HepG2 (cell line): Measurements from ENCODE around the gene HCFC2.

Experiments
- BHLHE40 ChIP-seq: IDR thresholded peaks from 2 replicates; pipeline ENCODE4 v1.6.1; 2011; ENCODE audit warnings: low read length, improper control_type of control experiment
- CREM ChIP-seq, 2 experiments: sonication (generic) in 1 of 2; formaldehyde crosslinking in 1 of 2; IDR thresholded peaks; 2 replicates each; pipeline versions ENCODE4 v1.4.0 to v1.6.1; 2016 to 2020; ENCODE audit warnings: antibody characterized with exemption in 1 of 2, mild to moderate bottlenecking in 1 of 2, missing genetic modification reagents in 1 of 2
- FOXM1 ChIP-seq: sonication (generic); formaldehyde crosslinking; IDR thresholded peaks from 2 replicates; pipeline ENCODE4 v1.5.0; 2020; ENCODE audit warnings: missing genetic modification reagents
- KLF16 ChIP-seq, 2 experiments: sonication (generic) in 1 of 2; formaldehyde crosslinking in 1 of 2; IDR thresholded peaks; 2 replicates each; pipeline versions ENCODE4 v1.6.1 to v1.8.0; 2016 to 2023; ENCODE audit warnings: missing genetic modification reagents in 2 of 2, missing compliant biosample characterization in 1 of 2
- POLR2G ChIP-seq: fragments of 200-400 bp; formaldehyde crosslinking; IDR thresholded peaks from 2 replicates; pipeline ENCODE4 v1.6.1; 2018; ENCODE audit warnings: mild to moderate bottlenecking, low read depth, low read length, moderate library complexity
- YY1 ChIP-seq: IDR thresholded peaks from 2 replicates; pipeline ENCODE4 v1.6.1; 2011; ENCODE audit warnings: low read length, low read depth, moderate library complexity, mild to moderate bottlenecking; ENCODE audit not compliant: insufficient read depth, insufficient replicate concordance
- ZBTB7A ChIP-seq: sonication (generic); formaldehyde crosslinking; IDR thresholded peaks from 2 replicates; pipeline ENCODE4 v1.8.0; 2022; ENCODE audit warnings: mild to moderate bottlenecking, missing genetic modification reagents
- TF ChIP-seq, protein P1 (sequence below): sonication (generic); formaldehyde crosslinking; IDR thresholded peaks from 2 replicates; pipeline ENCODE4 v1.5.0; 2020; ENCODE audit warnings: mild to moderate bottlenecking, missing genetic modification reagents, moderate library complexity
- TF ChIP-seq, protein P2 (sequence below): sonication (generic); formaldehyde crosslinking; IDR thresholded peaks from 2 replicates; pipeline ENCODE4 v1.4.0; 2020; ENCODE audit warnings: missing genetic modification reagents, mild to moderate bottlenecking, borderline replicate concordance
- TF ChIP-seq, protein P3 (sequence below): sonication (generic); formaldehyde crosslinking; IDR thresholded peaks from 2 replicates; pipeline ENCODE4 v1.4.0; 2020; ENCODE audit warnings: missing genetic modification reagents, borderline replicate concordance

DNA sequence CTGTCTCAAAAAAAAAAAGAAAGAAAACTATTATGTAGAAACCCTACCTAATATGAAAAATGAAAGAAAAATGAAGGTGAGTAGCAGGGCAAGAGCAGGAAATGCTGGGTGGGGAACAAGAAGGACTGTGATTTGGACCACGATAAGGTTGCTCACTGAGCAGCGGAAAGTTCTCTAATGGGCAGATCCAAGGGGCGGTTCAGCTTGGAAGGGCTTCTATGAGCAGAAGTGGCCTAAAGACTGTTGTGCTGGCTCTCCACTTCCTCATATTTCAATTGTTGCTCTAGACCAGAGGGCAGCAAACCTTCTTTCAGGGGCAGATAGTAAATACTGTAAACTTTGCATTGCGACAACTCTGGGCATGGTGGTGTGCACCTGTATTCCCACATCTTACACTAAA is 90.0 kb downstream of the HCFC2 start:
- TF ChIP-seq YY1, result no peak
- TF ChIP-seq, protein P1, sequence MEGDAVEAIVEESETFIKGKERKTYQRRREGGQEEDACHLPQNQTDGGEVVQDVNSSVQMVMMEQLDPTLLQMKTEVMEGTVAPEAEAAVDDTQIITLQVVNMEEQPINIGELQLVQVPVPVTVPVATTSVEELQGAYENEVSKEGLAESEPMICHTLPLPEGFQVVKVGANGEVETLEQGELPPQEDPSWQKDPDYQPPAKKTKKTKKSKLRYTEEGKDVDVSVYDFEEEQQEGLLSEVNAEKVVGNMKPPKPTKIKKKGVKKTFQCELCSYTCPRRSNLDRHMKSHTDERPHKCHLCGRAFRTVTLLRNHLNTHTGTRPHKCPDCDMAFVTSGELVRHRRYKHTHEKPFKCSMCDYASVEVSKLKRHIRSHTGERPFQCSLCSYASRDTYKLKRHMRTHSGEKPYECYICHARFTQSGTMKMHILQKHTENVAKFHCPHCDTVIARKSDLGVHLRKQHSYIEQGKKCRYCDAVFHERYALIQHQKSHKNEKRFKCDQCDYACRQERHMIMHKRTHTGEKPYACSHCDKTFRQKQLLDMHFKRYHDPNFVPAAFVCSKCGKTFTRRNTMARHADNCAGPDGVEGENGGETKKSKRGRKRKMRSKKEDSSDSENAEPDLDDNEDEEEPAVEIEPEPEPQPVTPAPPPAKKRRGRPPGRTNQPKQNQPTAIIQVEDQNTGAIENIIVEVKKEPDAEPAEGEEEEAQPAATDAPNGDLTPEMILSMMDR (CRISPR knock-in tag), result no peak
- no peak for TF ChIP-seq FOXM1
- TF ChIP-seq, protein P2, sequence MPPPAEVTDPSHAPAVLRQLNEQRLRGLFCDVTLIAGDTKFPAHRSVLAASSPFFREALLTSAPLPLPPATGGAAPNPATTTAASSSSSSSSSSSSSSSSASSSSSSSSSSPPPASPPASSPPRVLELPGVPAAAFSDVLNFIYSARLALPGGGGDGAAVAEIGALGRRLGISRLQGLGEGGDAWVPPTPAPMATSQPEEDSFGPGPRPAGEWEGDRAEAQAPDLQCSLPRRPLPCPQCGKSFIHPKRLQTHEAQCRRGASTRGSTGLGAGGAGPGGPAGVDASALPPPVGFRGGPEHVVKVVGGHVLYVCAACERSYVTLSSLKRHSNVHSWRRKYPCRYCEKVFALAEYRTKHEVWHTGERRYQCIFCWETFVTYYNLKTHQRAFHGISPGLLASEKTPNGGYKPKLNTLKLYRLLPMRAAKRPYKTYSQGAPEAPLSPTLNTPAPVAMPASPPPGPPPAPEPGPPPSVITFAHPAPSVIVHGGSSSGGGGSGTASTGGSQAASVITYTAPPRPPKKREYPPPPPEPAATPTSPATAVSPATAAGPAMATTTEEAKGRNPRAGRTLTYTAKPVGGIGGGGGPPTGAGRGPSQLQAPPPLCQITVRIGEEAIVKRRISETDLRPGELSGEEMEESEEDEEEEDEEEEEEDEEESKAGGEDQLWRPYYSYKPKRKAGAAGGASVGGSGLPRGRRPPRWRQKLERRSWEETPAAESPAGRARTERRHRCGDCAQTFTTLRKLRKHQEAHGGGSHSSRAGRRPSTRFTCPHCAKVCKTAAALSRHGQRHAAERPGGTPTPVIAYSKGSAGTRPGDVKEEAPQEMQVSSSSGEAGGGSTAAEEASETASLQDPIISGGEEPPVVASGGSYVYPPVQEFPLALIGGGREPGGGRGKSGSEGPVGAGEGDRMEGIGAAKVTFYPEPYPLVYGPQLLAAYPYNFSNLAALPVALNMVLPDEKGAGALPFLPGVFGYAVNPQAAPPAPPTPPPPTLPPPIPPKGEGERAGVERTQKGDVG (CRISPR knock-in tag), result no peak
- TF ChIP-seq, protein P3, sequence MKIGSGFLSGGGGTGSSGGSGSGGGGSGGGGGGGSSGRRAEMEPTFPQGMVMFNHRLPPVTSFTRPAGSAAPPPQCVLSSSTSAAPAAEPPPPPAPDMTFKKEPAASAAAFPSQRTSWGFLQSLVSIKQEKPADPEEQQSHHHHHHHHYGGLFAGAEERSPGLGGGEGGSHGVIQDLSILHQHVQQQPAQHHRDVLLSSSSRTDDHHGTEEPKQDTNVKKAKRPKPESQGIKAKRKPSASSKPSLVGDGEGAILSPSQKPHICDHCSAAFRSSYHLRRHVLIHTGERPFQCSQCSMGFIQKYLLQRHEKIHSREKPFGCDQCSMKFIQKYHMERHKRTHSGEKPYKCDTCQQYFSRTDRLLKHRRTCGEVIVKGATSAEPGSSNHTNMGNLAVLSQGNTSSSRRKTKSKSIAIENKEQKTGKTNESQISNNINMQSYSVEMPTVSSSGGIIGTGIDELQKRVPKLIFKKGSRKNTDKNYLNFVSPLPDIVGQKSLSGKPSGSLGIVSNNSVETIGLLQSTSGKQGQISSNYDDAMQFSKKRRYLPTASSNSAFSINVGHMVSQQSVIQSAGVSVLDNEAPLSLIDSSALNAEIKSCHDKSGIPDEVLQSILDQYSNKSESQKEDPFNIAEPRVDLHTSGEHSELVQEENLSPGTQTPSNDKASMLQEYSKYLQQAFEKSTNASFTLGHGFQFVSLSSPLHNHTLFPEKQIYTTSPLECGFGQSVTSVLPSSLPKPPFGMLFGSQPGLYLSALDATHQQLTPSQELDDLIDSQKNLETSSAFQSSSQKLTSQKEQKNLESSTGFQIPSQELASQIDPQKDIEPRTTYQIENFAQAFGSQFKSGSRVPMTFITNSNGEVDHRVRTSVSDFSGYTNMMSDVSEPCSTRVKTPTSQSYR, result no peak
- TF ChIP-seq ZBTB7A (CRISPR knock-in tag), result no peak
- no peak for TF ChIP-seq BHLHE40
- no peak for TF ChIP-seq KLF16 (CRISPR knock-in tag; IDR thresholded peaks at IDR 0.05)
- TF ChIP-seq POLR2G, result no peak
- TF ChIP-seq CREM (IDR thresholded peaks at IDR 0.05), result no peak
- TF ChIP-seq CREM (CRISPR knock-in tag; IDR thresholded peaks at IDR 0.05), result no peak
